Astrocyte of the hippocampus (primary cell): Measurements from ENCODE around the gene HSPA1B.
"Not testable (repeated sequence)": the region's sequence is repeated elsewhere in the genome, so short reads cannot be mapped to it uniquely, and the experiment has no call there.

Source experiments
- DNase-seq: peaks from one replicate; pipeline ENCODE4 v3.0.0; 2011; ENCODE audit warnings: low read depth, low spot score

Gene HSPA1B

GRCh38 chr6:31858707-31859106 is 31.2 kb downstream of the HSPA1B start:
- no peak for DNase-seq

GRCh38 chr6:31859923-31860322 is 32.4 kb downstream of the HSPA1B start:
- no peak for DNase-seq

- no peak for DNase-seq
These were observed 32.8 kb downstream of the HSPA1B start for GRCh38 chr6:31860349-31860748.

- no peak for DNase-seq
These were observed 33.6 kb downstream of the HSPA1B start for GRCh38 chr6:31861150-31861549.

- DNase-seq = no peak
These were observed 34.4 kb downstream of the HSPA1B start for GRCh38 chr6:31861919-31862343.

GRCh38 chr6:31862344-31863235 is 35.1 kb downstream of the HSPA1B start, which contains the start of gene NEU1:
Gene NEU1, minus strand, starts transcription at chr6:31862821. Its CDS starts 45 bp downstream, at chr6:31862776.
- peak; percentile 100 for DNase-seq

GRCh38 chr6:31864123-31864562 is 36.6 kb downstream of the HSPA1B start:
- DNase-seq = not testable (repeated sequence)

- no peak for DNase-seq
These were observed 37.3 kb downstream of the HSPA1B start for GRCh38 chr6:31864818-31865204.

GRCh38 chr6:31865205-31866118 is 37.9 kb downstream of the HSPA1B start:
- DNase-seq = no peak

GRCh38 chr6:31868658-31868971 is 41.1 kb downstream of the HSPA1B start:
- not testable (repeated sequence) for DNase-seq

GRCh38 chr6:31869343-31869742 is 41.8 kb downstream of the HSPA1B start:
- no peak for DNase-seq

- DNase-seq = no peak
These were observed 42.9 kb downstream of the HSPA1B start for GRCh38 chr6:31870385-31870921.

GRCh38 chr6:31871046-31871659 is 43.6 kb downstream of the HSPA1B start:
- peak; percentile 40 for DNase-seq

- no peak for DNase-seq
These were observed 46.6 kb downstream of the HSPA1B start for GRCh38 chr6:31874084-31874670.

- DNase-seq = no peak
These were observed 47.5 kb downstream of the HSPA1B start for GRCh38 chr6:31874836-31875572.

GRCh38 chr6:31875877-31876276 is 48.3 kb downstream of the HSPA1B start:
- DNase-seq = no peak

GRCh38 chr6:31876357-31876756 is 48.8 kb downstream of the HSPA1B start:
- no peak for DNase-seq

- DNase-seq = no peak
These were observed 49.6 kb downstream of the HSPA1B start for GRCh38 chr6:31877125-31877650.

- DNase-seq = peak; percentile 20
These were observed 50.2 kb downstream of the HSPA1B start for GRCh38 chr6:31877651-31878161.

- no peak for DNase-seq
These were observed 50.7 kb downstream of the HSPA1B start for GRCh38 chr6:31878222-31878621.
